Panc1 (cell line): ENCODE results near the gene HOXB7. TPM values are rescaled to one million over a fixed set of nuclear protein-coding genes. Genes with fewer than 3 reads are reported as not detected.

ENCODE experiments used
- ATAC-seq: fragments of 200-7000 bp; cut with Tn5 transposase; 2 replicates; pipeline ENCODE4 v1.9.1; 2020; ENCODE audit warnings: mild to moderate bottlenecking, moderate library complexity
- BruUV-seq: library from RNA; stranded (reverse); fragments of 400-500 nt; replicated peaks from 2 replicates; lab custom pipeline; 2021; lab: Mats Ljungman, UMichigan
- CTCF ChIA-PET: fragments of 300-600 bp; sonication (Branson Sonifier 250); formaldehyde crosslinking; loops from one replicate; lab custom pipeline; 2022; ENCODE audit warnings: antibody characterized with exemption; lab: Charles Lee
- POLR2A ChIA-PET: fragments of 300-600 bp; sonication (Branson Sonifier 250); formaldehyde crosslinking; loops from one replicate; lab custom pipeline; 2022; ENCODE audit warnings: antibody characterized with exemption; lab: Charles Lee
- DNase-seq: peaks from one replicate; pipeline ENCODE4 v3.0.0-alpha.2; 2010; ENCODE audit warnings: low read depth, low spot score
- H3K27ac ChIP-seq: 2 replicates; pipeline ENCODE4 v1.5.1; 2011; ENCODE audit warnings: mild to moderate bottlenecking, low read length, inconsistent platforms
- H3K27me3 ChIP-seq: fragments of 200-500 bp; sonication (Bioruptor generic); 2 replicates; pipeline ENCODE4 v1.6.0; 2014; ENCODE audit warnings: low read length, inconsistent platforms; ENCODE audit not compliant: control insufficient read depth, insufficient read depth
- H3K36me3 ChIP-seq: fragments of 200-500 bp; sonication (Bioruptor generic); 2 replicates; pipeline ENCODE4 v1.5.1; 2014; ENCODE audit warnings: inconsistent platforms, mild to moderate bottlenecking, low read length, moderate library complexity; ENCODE audit not compliant: control insufficient read depth, insufficient read depth
- H3K4me1 ChIP-seq: 2 replicates; pipeline ENCODE4 v1.5.1; 2011; ENCODE audit warnings: inconsistent platforms, mild to moderate bottlenecking, low read length, moderate library complexity; ENCODE audit not compliant: control insufficient read depth, insufficient read depth
- H3K4me3 ChIP-seq, 2 experiments: 2 replicates each; pipeline ENCODE4 v1.5.1; 2011 to 2012; ENCODE audit warnings: low read depth in 2 of 2, low read length in 2 of 2, mild to moderate bottlenecking in 2 of 2, inconsistent platforms in 1 of 2, moderate library complexity in 1 of 2
- H3K9me3 ChIP-seq: fragments of 200-500 bp; sonication (Bioruptor generic); 2 replicates; pipeline ENCODE4 v1.5.1; 2014; ENCODE audit warnings: low read depth, mild to moderate bottlenecking, inconsistent platforms, low read length, moderate library complexity; ENCODE audit not compliant: control insufficient read depth, insufficient read depth
- POLR2AphosphoS5 ChIP-seq: IDR thresholded peaks from 2 replicates; pipeline ENCODE4 v1.6.1; 2012; ENCODE audit warnings: mild to moderate bottlenecking, low read depth, low read length, moderate library complexity
- SIN3A ChIP-seq: IDR thresholded peaks from 2 replicates; pipeline ENCODE4 v1.6.1; 2012; ENCODE audit warnings: low read depth, mild to moderate bottlenecking, low read length, moderate library complexity, borderline replicate concordance; ENCODE audit not compliant: insufficient read depth
- TCF7L2 ChIP-seq: IDR thresholded peaks from 2 replicates; pipeline ENCODE4 v1.6.1; 2011; ENCODE audit warnings: mild to moderate bottlenecking, low read depth, low read length, inconsistent platforms
- in situ Hi-C: cut with HindIII; loops from 2 replicates; pipeline ENCODE4 v1.10.0; 2016; ENCODE audit warnings: low sequenced_read_pairs, low pct_unique_long_range_greater_than_20kb
- intact Hi-C: fragments of 100-400 bp; cut with micrococcal nuclease; formaldehyde crosslinking; loops from one replicate; pipeline ENCODE4 v1.10.0; 2022; ENCODE audit not compliant: unreplicated experiment
- total RNA-seq: library from RNA; stranded (reverse); gene quantifications from one replicate; pipeline ENCODE4 v1.2.1, GENCODE V29; 2021; ENCODE audit not compliant: unreplicated experiment
- TF ChIP-seq, protein P1 (sequence below), 2 experiments: IDR thresholded peaks; 2 replicates each; pipeline ENCODE4 v1.6.1; 2011 to 2012; ENCODE audit warnings: low read depth in 2 of 2, control low read depth in 1 of 2, low read length in 1 of 2, mild to moderate bottlenecking in 1 of 2, moderate library complexity in 1 of 2; ENCODE audit not compliant: insufficient read depth in 1 of 2
- TF ChIP-seq, protein P2 (sequence below): fragments of 450-650 bp; IDR thresholded peaks from 2 replicates; pipeline ENCODE4 v1.5.1; 2017; ENCODE audit warnings: mild to moderate bottlenecking

The HOXB7 gene
- total RNA-seq, 1 experiment from 2014 or later: 44.0 TPM

DNA sequence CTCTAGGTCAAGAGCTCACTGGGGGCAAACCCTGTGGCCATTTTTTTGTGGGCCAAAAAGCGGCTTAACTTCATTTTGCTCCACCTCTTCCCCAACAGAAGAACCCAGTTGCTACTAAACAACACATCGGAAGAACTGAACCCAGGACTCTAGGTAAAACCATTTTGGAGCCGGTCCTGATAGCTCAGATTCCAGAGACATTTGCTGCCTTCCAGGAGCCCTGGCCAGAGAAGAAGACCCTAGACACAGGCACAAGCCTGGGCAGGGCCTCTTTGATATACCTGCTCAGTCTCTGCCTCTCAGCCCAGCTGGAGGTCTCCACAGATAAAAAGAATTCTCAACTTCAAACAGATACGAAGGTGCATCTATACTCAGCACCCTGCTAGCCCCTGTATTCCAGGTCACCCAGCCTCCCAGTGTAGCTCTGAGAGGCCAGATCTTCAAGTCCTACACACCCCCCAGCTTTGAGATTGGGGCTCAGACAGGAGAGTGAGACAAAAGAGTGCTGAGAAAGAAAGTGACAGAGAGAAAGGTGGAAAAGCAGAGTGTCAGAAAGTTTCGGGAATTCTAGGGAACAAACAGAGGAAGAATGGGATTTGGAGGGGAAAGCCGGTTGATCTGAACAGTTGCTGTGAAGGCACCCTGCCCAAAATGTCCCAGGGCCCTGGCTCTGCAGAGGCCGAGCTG, 21.9 kb upstream of the HOXB7 start:
- Histone ChIP-seq H3K36me3 (peaks cover 12% of the 10 kb centered on the region; the same call in 1 of the 2 replicates), H3K4me1 (peaks cover 32% of the 10 kb centered on the region), H3K4me3 (no peak overlapping the region), H3K9me3 (no peaks in the 10 kb centered on the region), H3K27ac (no peak overlapping the region), H3K27me3 (no peaks in the 10 kb centered on the region)
- TF ChIP-seq SIN3A (no peak), TCF7L2 (no peak), POLR2AphosphoS5 (no peak)
- TF ChIP-seq, protein P1, sequence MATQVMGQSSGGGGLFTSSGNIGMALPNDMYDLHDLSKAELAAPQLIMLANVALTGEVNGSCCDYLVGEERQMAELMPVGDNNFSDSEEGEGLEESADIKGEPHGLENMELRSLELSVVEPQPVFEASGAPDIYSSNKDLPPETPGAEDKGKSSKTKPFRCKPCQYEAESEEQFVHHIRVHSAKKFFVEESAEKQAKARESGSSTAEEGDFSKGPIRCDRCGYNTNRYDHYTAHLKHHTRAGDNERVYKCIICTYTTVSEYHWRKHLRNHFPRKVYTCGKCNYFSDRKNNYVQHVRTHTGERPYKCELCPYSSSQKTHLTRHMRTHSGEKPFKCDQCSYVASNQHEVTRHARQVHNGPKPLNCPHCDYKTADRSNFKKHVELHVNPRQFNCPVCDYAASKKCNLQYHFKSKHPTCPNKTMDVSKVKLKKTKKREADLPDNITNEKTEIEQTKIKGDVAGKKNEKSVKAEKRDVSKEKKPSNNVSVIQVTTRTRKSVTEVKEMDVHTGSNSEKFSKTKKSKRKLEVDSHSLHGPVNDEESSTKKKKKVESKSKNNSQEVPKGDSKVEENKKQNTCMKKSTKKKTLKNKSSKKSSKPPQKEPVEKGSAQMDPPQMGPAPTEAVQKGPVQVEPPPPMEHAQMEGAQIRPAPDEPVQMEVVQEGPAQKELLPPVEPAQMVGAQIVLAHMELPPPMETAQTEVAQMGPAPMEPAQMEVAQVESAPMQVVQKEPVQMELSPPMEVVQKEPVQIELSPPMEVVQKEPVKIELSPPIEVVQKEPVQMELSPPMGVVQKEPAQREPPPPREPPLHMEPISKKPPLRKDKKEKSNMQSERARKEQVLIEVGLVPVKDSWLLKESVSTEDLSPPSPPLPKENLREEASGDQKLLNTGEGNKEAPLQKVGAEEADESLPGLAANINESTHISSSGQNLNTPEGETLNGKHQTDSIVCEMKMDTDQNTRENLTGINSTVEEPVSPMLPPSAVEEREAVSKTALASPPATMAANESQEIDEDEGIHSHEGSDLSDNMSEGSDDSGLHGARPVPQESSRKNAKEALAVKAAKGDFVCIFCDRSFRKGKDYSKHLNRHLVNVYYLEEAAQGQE (IDR thresholded peaks at IDR 0.05; ENCODE audit: insufficient read depth in 1 of 2, low read depth in 2 of 2, low read length in 1 of 2): no peak
- TF ChIP-seq, protein P2, sequence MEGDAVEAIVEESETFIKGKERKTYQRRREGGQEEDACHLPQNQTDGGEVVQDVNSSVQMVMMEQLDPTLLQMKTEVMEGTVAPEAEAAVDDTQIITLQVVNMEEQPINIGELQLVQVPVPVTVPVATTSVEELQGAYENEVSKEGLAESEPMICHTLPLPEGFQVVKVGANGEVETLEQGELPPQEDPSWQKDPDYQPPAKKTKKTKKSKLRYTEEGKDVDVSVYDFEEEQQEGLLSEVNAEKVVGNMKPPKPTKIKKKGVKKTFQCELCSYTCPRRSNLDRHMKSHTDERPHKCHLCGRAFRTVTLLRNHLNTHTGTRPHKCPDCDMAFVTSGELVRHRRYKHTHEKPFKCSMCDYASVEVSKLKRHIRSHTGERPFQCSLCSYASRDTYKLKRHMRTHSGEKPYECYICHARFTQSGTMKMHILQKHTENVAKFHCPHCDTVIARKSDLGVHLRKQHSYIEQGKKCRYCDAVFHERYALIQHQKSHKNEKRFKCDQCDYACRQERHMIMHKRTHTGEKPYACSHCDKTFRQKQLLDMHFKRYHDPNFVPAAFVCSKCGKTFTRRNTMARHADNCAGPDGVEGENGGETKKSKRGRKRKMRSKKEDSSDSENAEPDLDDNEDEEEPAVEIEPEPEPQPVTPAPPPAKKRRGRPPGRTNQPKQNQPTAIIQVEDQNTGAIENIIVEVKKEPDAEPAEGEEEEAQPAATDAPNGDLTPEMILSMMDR: no peak
- DNase-seq: no peak
- BruUV-seq: no TSS peak
- ChIA-PET POLR2A (no interaction called here), CTCF (interaction anchor here (0.6 kb wide), 1 partner anchor 31 kb away, joined by 4 read pairs; no protein-coding TSS in a partner anchor)
- in situ Hi-C loops: no loop called here
- no peak for ATAC-seq
- intact Hi-C loops: no loop called here

DNA sequence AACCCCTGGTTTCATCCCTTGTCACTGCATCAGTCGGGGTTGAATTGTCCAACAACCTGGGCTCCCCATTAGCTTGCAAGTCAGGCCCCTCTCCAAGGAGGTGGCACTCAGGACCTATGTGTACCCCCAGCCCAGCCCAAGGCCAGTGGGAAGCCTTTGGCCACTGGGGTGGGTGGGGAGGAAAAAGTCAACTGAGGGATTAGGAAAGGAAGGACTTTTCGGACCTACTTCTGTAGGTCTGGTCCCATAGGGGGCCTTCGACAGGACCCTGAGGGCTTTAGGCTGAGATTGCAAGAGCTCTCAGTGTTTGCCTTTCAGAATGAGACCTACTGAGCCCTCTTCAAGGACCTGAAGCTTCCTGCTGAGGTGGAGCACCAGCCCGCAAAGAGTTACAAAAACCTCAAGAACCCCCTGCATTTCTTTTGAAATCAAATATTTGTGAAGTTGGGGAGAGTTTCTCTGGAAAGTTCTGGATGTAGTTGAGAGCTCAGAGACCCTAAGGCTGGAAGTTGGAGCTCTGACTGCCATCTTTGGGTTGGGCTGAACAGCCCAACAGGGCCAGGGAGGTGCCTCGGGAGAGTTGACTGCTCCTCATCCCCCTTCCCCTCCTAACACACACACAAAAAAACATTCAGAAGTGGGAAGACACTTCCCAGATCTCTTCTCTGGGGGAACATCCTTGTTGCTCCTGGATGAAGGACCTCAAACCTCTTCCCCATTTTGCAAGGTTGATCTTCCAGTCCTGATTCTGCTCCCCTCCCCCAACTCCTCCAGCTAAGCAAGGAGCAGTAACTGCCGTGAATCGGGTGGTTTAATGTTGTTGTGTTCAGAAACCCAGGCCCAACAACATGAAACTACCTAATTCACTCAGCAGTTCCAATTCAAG, 21.1 kb upstream of the HOXB7 start:
- H3K9me3 ChIP-seq: no peaks in the 10 kb centered on the region
- H3K4me1 ChIP-seq: peaks cover 33% of the 10 kb centered on the region
- in situ Hi-C loops (no loop called here), intact Hi-C loops (no loop called here)
- ATAC-seq (no peak), DNase-seq (no peak)
- H3K36me3 ChIP-seq: peaks cover 12% of the 10 kb centered on the region; the same call in 1 of the 2 replicates
- POLR2A ChIA-PET: no interaction called here
- TF ChIP-seq SIN3A: no peak
- TF ChIP-seq, protein P1 (IDR thresholded peaks at IDR 0.05; ENCODE audit: insufficient read depth in 1 of 2, low read depth in 2 of 2, low read length in 1 of 2): no peak
- BruUV-seq: no TSS peak
- no peak overlapping the region for H3K4me3 ChIP-seq
- H3K27me3 ChIP-seq: no peaks in the 10 kb centered on the region
- no peak overlapping the region for H3K27ac ChIP-seq
- CTCF ChIA-PET: no interaction called here
